SK-N-SH (cell line): ENCODE measurements around the gene PERCC1. TPM values are rescaled to one million over a fixed set of nuclear protein-coding genes. Genes with fewer than 3 reads are reported as not detected.
"Not testable (repeated sequence)": the region's sequence is repeated elsewhere in the genome, so short reads cannot be mapped to it uniquely, and the experiment has no call there.

Source experiments
- CTCF ChIA-PET: fragments of 300-600, 350-600 bp; formaldehyde crosslinking; extraction: SDS; loops from one replicate; lab custom pipeline; 2021; lab: Yijun Ruan, JAX
- POLR2A ChIA-PET: fragments of 350-600 bp; sonication (Branson Sonifier 250); formaldehyde crosslinking; extraction: SDS; loops from one replicate; lab custom pipeline; 2020; ENCODE audit warnings: antibody characterized with exemption, inconsistent platforms; lab: Yijun Ruan, JAX
- DNase-seq: peaks from one replicate; pipeline ENCODE4 v3.0.0; 2012
- H2AFZ ChIP-seq: fragments of 200-600 bp; sonication (generic); 2 replicates; pipeline ENCODE4 v1.8.1; 2016; ENCODE audit warnings: antibody characterized with exemption, mild to moderate bottlenecking, low read depth
- H3F3A ChIP-seq: fragments of 200-600 bp; sonication (generic); replicated peaks from 2 replicates; pipeline ENCODE3; 2016; ENCODE audit warnings: antibody characterized with exemption, mild to moderate bottlenecking; ENCODE audit not compliant: insufficient read depth
- H3K27ac ChIP-seq, 2 experiments: fragments of 200-500 bp in 1 of 2; fragments of 200-600 bp in 1 of 2; sonication (Bioruptor generic) in 1 of 2; sonication (generic), shearing (Covaris generic) in 1 of 2; 2 replicates each; pipeline versions ENCODE4 v1.5.1 to v1.6.1; 2014 to 2016; ENCODE audit warnings: low read depth in 2 of 2, inconsistent platforms in 1 of 2, low read length in 1 of 2, mild to moderate bottlenecking in 1 of 2, mixed read lengths in 1 of 2
- H3K27me3 ChIP-seq: fragments of 200-600 bp; sonication (generic), shearing (Covaris generic); 2 replicates; pipeline ENCODE4 v1.6.1; 2016; ENCODE audit warnings: mixed run types; ENCODE audit not compliant: insufficient read depth
- H3K36me3 ChIP-seq, 2 experiments: fragments of 200-500 bp in 1 of 2; fragments of 200-600 bp in 1 of 2; sonication (Bioruptor generic) in 1 of 2; sonication (generic) in 1 of 2; replicated peaks in 1 of 2; 2 replicates each; pipeline versions ENCODE3 to v1.5.1; 2014 to 2016; ENCODE audit warnings: low read length in 1 of 2, mild to moderate bottlenecking in 1 of 2; ENCODE audit not compliant: insufficient read depth in 2 of 2, control insufficient read depth in 1 of 2
- H3K4me1 ChIP-seq, 2 experiments: fragments of 200-500 bp in 1 of 2; fragments of 200-600 bp in 1 of 2; sonication (Bioruptor generic) in 1 of 2; sonication (generic), shearing (Covaris generic) in 1 of 2; 2 replicates each; pipeline versions ENCODE4 v1.5.1 to v1.6.1; 2014 to 2016; ENCODE audit warnings: low read depth in 1 of 2, low read length in 1 of 2, mixed run types in 1 of 2; ENCODE audit not compliant: insufficient read depth in 2 of 2, control insufficient read depth in 1 of 2
- H3K4me2 ChIP-seq: fragments of 200-600 bp; sonication (generic), shearing (Covaris generic); 2 replicates; pipeline ENCODE4 v1.6.1; 2017; ENCODE audit warnings: mixed run types
- H3K4me3 ChIP-seq, 2 experiments: fragments of 200-500 bp in 1 of 2; fragments of 200-600 bp in 1 of 2; sonication (Bioruptor generic) in 1 of 2; sonication (generic), shearing (Covaris generic) in 1 of 2; 2 replicates each; pipeline versions ENCODE4 v1.5.1 to v1.8.1; 2014 to 2016; ENCODE audit warnings: low read depth in 2 of 2, inconsistent platforms in 1 of 2, low read length in 1 of 2, mild to moderate bottlenecking in 1 of 2, mixed read lengths in 1 of 2, moderate library complexity in 1 of 2
- H3K79me2 ChIP-seq: fragments of 200-600 bp; sonication (generic); 2 replicates; pipeline ENCODE4 v1.8.1; 2017; ENCODE audit warnings: mild to moderate bottlenecking; ENCODE audit not compliant: insufficient read depth
- H3K9ac ChIP-seq: fragments of 200-600 bp; sonication (generic); 2 replicates; pipeline ENCODE4 v1.6.1; 2017; ENCODE audit warnings: mixed run types
- H3K9me2 ChIP-seq: fragments of 200-600 bp; sonication (generic); 2 replicates; pipeline ENCODE4 v1.6.1; 2017; ENCODE audit warnings: mixed run types
- H3K9me3 ChIP-seq: fragments of 200-600 bp; sonication (generic); 2 replicates; pipeline ENCODE4 v1.6.1; 2017; ENCODE audit warnings: mixed run types, mild to moderate bottlenecking, moderate library complexity
- H4K20me1 ChIP-seq: fragments of 200-600 bp; sonication (generic); 2 replicates; pipeline ENCODE4 v1.6.1; 2017; ENCODE audit warnings: mild to moderate bottlenecking, mixed run types; ENCODE audit not compliant: insufficient read depth
- CHD2 ChIP-seq: fragments of 150-350 bp; IDR thresholded peaks from 2 replicates; pipeline ENCODE4 v1.6.1; 2018; ENCODE audit warnings: low read length; ENCODE audit not compliant: partially characterized antibody
- IRF3 ChIP-seq: fragments of 150-350 bp; IDR thresholded peaks from 2 replicates; pipeline ENCODE4 v1.6.1; 2016; ENCODE audit warnings: mild to moderate bottlenecking, low read depth, low read length
- POLR2AphosphoS5 ChIP-seq: IDR thresholded peaks from 2 replicates; pipeline ENCODE4 v1.6.1; 2012; ENCODE audit warnings: low read depth, low read length
- RCOR1 ChIP-seq: fragments of 150-350 bp; IDR thresholded peaks from 2 replicates; pipeline ENCODE4 v1.6.1; 2017; ENCODE audit warnings: antibody characterized with exemption, low read length
- REST ChIP-seq: IDR thresholded peaks from 2 replicates; pipeline ENCODE4 v1.6.1; 2012; ENCODE audit warnings: mild to moderate bottlenecking, low read depth, low read length, moderate library complexity
- WGBS: methylation state at CpG from one replicate; pipeline ENCODE4 v1.1.6; 2017; ENCODE audit warnings: low lambda C conversion rate; 5-methylcytosine and 5-hydroxymethylcytosine counted together
- polyA plus RNA-seq, 3 experiments: library from polyadenylated mRNA; depleted of rRNA; stranded (reverse); fragments of >200 nt; gene quantifications; 2 replicates each; pipeline ENCODE4 v1.2.3, GENCODE V29; 2012

The PERCC1 gene
- polyA plus RNA-seq, 1 of the 3 experiments (the other 2 are of a cell fraction), result not detected

GRCh38 chr16:1439058-1439698, 8.3 kb downstream of the PERCC1 start:
- Histone ChIP-seq H3K4me1 (no peaks in the 10 kb centered on the region; a peak in 1 of 4 replicates), H3K79me2 (no peaks in the 10 kb centered on the region), H2AFZ (no peak overlapping the region), H3K9ac (no peak overlapping the region), H3K36me3 (no peaks in the 10 kb centered on the region), H3K4me2 (no peak overlapping the region), H3K27ac (no peak overlapping the region), H3K9me2 (no peaks in the 10 kb centered on the region), H4K20me1 (no peaks in the 10 kb centered on the region), H3K9me3 (no peaks in the 10 kb centered on the region), H3K4me3 (no peak overlapping the region), H3F3A (no peaks in the 10 kb centered on the region), H3K27me3 (no peaks in the 10 kb centered on the region)
- ChIA-PET POLR2A (interaction anchor here (1.2 kb wide), 1 partner anchor 9 kb away, joined by 3 read pairs; the partner anchor contains the start of gene PERCC1), CTCF (no interaction called here)
- DNase-seq, result no peak
- no peak for TF ChIP-seq REST
- no peak for TF ChIP-seq POLR2AphosphoS5
- no peak for TF ChIP-seq CHD2
- no peak for TF ChIP-seq IRF3
- TF ChIP-seq RCOR1, result no peak
- WGBS, result 90% methylated on average over 15 of the region's 27 CpGs

GRCh38 chr16:1439699-1440074, 8.8 kb downstream of the PERCC1 start:
- CTCF ChIA-PET, POLR2A ChIA-PET, H3K27ac ChIP-seq, H3K9ac ChIP-seq, H3K4me3 ChIP-seq, H3K27me3 ChIP-seq, H3K9me2 ChIP-seq, H4K20me1 ChIP-seq, H3K36me3 ChIP-seq, H3K9me3 ChIP-seq, H3F3A ChIP-seq, H3K4me2 ChIP-seq, H3K4me1 ChIP-seq, DNase-seq, H2AFZ ChIP-seq, H3K79me2 ChIP-seq: not testable (repeated sequence)
- WGBS, result 88% methylated on average over 4 of the region's 4 CpGs
